Measurements from ENCODE around the gene RNPC3.
"Not testable (repeated sequence)": the region's sequence is repeated elsewhere in the genome, so short reads cannot be mapped to it uniquely, and the experiment has no call there.

RNPC3 gene

GRCh38 chr1:103529746-103530145, 4.2 kb downstream of the RNPC3 start:
- CTCF ChIA-PET: no interaction called here
- DNase-seq (ENCODE audit: extremely low spot score): no peak
- POLR2A ChIA-PET: no interaction called here
- TF ChIP-seq PKNOX1 (IDR thresholded peaks at IDR 0.05) (no peak), BHLHE40 (IDR thresholded peaks at IDR 0.05; ENCODE audit: borderline replicate concordance) (no peak), FOXK2 (IDR thresholded peaks at IDR 0.05) (no peak), ARNT (IDR thresholded peaks at IDR 0.05) (no peak)

- TF ChIP-seq NFRKB (IDR thresholded peaks at IDR 0.05) (no peak), SP1 (IDR thresholded peaks at IDR 0.05) (no peak), LEF1 (IDR thresholded peaks at IDR 0.05; ENCODE audit: borderline replicate concordance) (no peak), CTBP1 (IDR thresholded peaks at IDR 0.05; ENCODE audit: borderline replicate concordance) (no peak), FOXK2 (IDR thresholded peaks at IDR 0.05) (no peak), ARNT (IDR thresholded peaks at IDR 0.05) (no peak), FOXM1 (IDR thresholded peaks at IDR 0.05; ENCODE audit: borderline replicate concordance) (no peak), ELF4 (IDR thresholded peaks at IDR 0.05) (no peak), HDGF (IDR thresholded peaks at IDR 0.05; ENCODE audit: borderline replicate concordance) (no peak), BHLHE40 (IDR thresholded peaks at IDR 0.05; ENCODE audit: borderline replicate concordance) (no peak), FOXA1 (IDR thresholded peaks at IDR 0.05) (no peak), ZNF384 (IDR thresholded peaks at IDR 0.05) (no peak), SUZ12 (IDR thresholded peaks at IDR 0.05) (no peak), PKNOX1 (IDR thresholded peaks at IDR 0.05) (no peak)
- ChIA-PET POLR2A (no interaction called here), CTCF (no interaction called here)
- no peak for DNase-seq (ENCODE audit: extremely low spot score)
These were observed 12.7 kb downstream of the RNPC3 start for GRCh38 chr1:103538226-103538625.

DNA sequence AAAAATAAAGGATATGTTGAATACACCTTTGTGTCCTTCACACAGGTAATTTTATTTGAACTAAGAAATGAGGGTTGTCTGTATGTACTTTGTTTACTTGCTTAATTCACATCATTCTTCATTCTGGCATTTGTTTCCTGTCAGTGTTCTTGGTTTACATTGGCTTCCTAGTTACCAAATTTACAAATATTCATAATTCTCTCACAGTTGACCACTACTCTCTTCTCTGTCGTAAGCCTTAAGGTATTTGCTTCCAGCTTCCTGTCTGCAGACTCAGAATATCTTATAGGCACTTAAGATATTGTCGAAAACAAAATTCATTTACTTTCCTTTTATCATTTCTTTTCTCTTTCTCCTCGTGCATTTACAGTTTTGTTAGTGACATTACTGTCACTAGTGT, 15.9 kb downstream of the RNPC3 start:
- ChIA-PET POLR2A (no interaction called here), CTCF (no interaction called here)
- no peak for DNase-seq (ENCODE audit: extremely low spot score)
- no peak for TF ChIP-seq SP1 (IDR thresholded peaks at IDR 0.05)
- TF ChIP-seq CTBP1 (IDR thresholded peaks at IDR 0.05; ENCODE audit: borderline replicate concordance): no peak
- no peak for TF ChIP-seq LEF1 (IDR thresholded peaks at IDR 0.05; ENCODE audit: borderline replicate concordance)
- no peak for TF ChIP-seq FOXM1 (IDR thresholded peaks at IDR 0.05; ENCODE audit: borderline replicate concordance)
- TF ChIP-seq L3MBTL2 (conservative IDR thresholded peaks at IDR 0.05): no peak
- TF ChIP-seq ARNT (IDR thresholded peaks at IDR 0.05): no peak
- no peak for TF ChIP-seq TARDBP (IDR thresholded peaks at IDR 0.05)
- no peak for TF ChIP-seq HDGF (IDR thresholded peaks at IDR 0.05; ENCODE audit: borderline replicate concordance)
- TF ChIP-seq BHLHE40 (IDR thresholded peaks at IDR 0.05; ENCODE audit: borderline replicate concordance): no peak
- no peak for TF ChIP-seq FOXA1 (IDR thresholded peaks at IDR 0.05)
- no peak for TF ChIP-seq ZNF384 (IDR thresholded peaks at IDR 0.05)

DNA sequence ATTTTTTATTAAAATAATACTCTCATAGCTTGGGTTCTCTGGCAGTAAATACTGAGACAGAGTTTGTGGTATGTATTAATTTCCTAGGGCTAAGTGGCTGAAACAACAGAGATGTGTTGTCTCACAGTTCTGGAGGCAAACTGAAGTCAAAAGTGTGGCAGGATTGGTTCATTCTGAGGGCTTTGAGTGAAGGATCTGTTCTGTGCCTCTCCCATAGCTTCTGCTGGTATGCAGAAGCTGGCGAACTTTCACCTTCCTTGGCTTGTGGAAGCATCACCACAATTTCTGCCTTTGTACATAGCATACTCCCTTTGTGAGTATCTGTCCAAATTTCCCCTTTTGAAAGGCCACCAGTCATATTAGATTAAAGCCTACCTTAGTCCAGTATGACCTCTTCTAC, 21.0 kb downstream of the RNPC3 start:
- TF ChIP-seq SP1 (IDR thresholded peaks at IDR 0.05) (no peak), ARNT (IDR thresholded peaks at IDR 0.05) (no peak), L3MBTL2 (conservative IDR thresholded peaks at IDR 0.05) (no peak), CTBP1 (IDR thresholded peaks at IDR 0.05; ENCODE audit: borderline replicate concordance) (no peak), LEF1 (IDR thresholded peaks at IDR 0.05; ENCODE audit: borderline replicate concordance) (no peak), ELF4 (IDR thresholded peaks at IDR 0.05) (no peak)

GRCh38 chr1:103547840-103548239, 22.3 kb downstream of the RNPC3 start:
- POLR2A ChIA-PET: no interaction called here

More for the DNA sequence above, 21.0 kb downstream of the RNPC3 start:
- DNase-seq (ENCODE audit: extremely low spot score): no peak
- ChIA-PET CTCF (no interaction called here), POLR2A (no interaction called here)

GRCh38 chr1:103560427-103560826, 34.9 kb downstream of the RNPC3 start:
- no peak for DNase-seq (ENCODE audit: extremely low spot score)
- TF ChIP-seq SP1 (IDR thresholded peaks at IDR 0.05) (no peak), TARDBP (IDR thresholded peaks at IDR 0.05) (no peak), HDGF (IDR thresholded peaks at IDR 0.05; ENCODE audit: borderline replicate concordance) (no peak), ARNT (IDR thresholded peaks at IDR 0.05) (no peak), LEF1 (IDR thresholded peaks at IDR 0.05; ENCODE audit: borderline replicate concordance) (no peak), ZNF384 (IDR thresholded peaks at IDR 0.05) (no peak), FOXK2 (IDR thresholded peaks at IDR 0.05) (no peak), ELF4 (IDR thresholded peaks at IDR 0.05) (no peak), NFRKB (IDR thresholded peaks at IDR 0.05) (no peak), FOXA1 (IDR thresholded peaks at IDR 0.05) (no peak), BHLHE40 (IDR thresholded peaks at IDR 0.05; ENCODE audit: borderline replicate concordance) (no peak), PKNOX1 (IDR thresholded peaks at IDR 0.05) (no peak), L3MBTL2 (conservative IDR thresholded peaks at IDR 0.05) (no peak)
- ChIA-PET POLR2A (no interaction called here), CTCF (no interaction called here)

More at GRCh38 chr1:103547840-103548239, 22.3 kb downstream of the RNPC3 start:
- DNase-seq (ENCODE audit: extremely low spot score): no peak
- CTCF ChIA-PET: no interaction called here
- TF ChIP-seq ZNF384 (IDR thresholded peaks at IDR 0.05) (no peak), ELF4 (IDR thresholded peaks at IDR 0.05) (no peak), FOXA1 (IDR thresholded peaks at IDR 0.05) (no peak), FOXM1 (IDR thresholded peaks at IDR 0.05; ENCODE audit: borderline replicate concordance) (no peak), CTBP1 (IDR thresholded peaks at IDR 0.05; ENCODE audit: borderline replicate concordance) (no peak)

- CTCF ChIA-PET; POLR2A ChIA-PET; DNase-seq (ENCODE audit: extremely low spot score): not testable (repeated sequence)
These were observed 35.6 kb downstream of the RNPC3 start for GRCh38 chr1:103561124-103561523.
